CD4-positive, alpha-beta T cell treated with Interferon alpha-2 for 1 hour (primary cell): ENCODE measurements around the gene TMEM52.
"Not testable (repeated sequence)": the region's sequence is repeated elsewhere in the genome, so short reads cannot be mapped to it uniquely, and the experiment has no call there.

ENCODE experiments used
- DNase-seq, 2 donors: peaks; one replicate each; pipeline ENCODE4 v3.0.0-alpha.2; 2020 to 2022

The TMEM52 gene

DNA sequence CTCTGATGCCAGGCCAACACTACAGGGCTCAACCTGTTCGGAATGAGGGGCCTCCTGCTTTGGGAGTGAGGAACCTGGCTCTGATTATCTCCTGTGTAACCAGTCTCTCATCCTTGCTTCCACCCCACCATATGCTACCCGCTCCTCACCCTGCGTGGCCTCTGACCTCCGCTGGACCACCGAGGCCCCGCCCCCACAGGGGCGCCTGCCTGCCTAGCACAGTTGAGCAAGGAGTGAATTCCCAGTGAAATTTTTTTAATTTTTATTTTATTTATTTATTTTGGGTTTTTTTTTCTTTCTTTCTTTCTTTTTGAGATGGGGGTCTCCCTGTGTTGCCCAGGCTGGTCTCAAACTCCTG is 26.3 kb downstream of the TMEM52 start:
- DNase-seq = no peak

DNA sequence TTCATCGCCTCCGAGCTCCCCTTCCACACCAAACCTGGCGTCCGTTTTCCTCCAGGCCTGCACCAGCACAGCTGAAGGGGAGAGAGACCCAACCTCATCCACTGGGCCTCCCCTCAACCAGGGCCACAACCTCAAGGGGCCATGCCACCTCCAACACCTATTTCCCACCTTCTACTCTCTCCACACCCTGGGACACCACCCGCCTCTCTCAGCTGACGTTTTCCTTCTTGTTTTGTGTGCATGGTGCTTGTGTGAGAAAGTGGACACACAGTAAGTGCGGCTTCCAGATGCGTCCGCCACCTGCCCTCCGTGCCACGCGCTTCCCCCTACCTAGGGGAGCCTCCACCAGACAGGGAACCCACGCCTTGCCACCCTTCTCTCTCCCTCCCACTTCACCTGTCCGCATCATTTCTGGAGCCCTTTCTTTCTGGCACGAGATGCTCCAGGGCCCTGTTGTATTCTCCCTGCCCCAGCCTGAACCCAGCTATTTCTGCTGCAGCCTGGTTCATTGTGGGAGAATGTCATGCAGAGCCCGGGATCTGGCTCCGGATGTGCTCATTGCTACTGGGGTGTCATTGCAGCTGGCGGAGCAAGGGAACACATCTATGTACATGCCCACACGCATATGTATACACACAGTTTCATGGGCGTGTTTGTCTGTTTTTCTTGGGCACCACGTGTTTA is 26.9 kb downstream of the TMEM52 start:
- DNase-seq = no peak

DNA sequence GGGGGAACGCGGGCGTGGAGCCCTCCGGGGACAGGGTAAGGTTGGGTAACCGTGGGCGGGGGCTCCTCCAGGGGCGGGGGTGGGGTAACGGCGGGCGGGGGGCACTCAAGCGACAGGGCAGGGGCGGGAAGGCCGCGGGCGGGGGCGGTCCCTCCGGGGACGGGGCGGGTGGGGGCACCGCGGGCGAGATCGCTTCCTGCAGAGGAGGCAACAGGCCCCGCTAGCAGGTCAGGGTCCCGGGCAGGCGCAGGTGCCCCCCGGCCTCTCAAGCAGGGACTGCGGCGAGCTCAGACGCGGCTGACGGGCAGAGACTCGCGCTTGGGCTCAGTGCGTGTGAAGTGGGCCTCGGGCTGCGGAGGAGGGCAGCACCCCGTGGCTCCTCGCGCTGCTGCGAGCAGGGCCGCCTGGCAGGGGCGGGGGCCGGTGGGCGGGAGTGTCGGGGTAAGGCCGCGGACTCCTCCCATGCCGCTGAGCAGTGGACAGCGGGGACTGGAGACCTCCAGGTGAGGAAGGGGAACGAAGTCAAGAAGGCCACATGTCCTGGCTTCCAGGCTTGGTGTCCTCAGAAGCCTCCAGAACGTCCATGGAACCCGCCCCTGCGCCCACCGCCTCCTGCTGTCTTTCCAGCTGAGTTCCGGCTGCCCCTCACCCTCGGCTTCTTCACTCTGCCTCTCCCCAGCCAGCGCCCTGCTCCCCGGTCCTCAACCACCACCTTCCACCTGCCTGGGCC is 27.6 kb downstream of the TMEM52 start:
- peak; percentile 78 to 84 for DNase-seq

DNA sequence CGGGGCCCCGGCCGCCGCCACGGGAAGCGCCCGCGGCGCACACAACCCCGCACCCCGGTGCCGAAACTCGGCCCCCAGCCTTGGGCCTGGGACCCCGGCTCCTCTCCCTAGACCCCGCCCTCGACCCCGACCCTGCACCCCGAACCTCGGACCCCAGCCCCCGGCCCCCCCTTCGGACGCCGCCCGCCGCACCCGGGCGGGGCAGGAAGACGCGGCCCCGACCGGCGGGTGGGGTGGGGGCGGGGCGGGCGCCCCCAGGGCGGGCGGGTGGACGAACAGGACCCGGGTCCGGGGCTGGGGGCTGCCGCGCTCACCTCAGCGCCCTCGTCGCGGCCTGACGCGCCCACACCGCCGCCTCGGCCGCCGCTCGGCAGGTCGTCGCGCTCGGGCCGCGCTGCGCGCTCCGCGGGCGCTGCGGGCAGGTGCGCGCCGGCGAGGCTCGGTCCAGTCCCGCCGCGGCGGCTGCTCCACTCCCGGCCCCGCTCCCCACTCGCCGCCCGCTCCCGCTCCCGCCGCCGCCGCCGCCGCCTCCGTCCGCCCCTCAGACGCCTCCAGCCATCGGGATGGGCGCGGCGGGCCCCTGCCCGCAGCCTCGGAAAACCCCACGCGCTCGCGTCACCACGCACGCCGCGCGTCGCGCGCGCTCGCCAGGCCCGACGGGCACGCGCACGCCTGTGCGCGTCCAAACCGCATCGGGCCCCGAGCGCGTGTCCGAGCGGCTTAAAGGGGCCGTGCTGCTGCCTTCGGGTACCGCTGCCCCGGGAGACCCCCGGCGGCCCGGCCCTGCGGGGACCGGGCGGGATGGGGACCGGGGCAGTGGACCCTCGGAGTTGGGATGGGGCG is 28.4 kb downstream of the TMEM52 start, which contains the start of gene GNB1:
GNB1 (minus strand) TSS at position 582 of the 843 bp plus-strand sequence. CDS start 65,634 bp downstream, outside the sequence.
- peak; percentile 88 to 92 for DNase-seq

DNA sequence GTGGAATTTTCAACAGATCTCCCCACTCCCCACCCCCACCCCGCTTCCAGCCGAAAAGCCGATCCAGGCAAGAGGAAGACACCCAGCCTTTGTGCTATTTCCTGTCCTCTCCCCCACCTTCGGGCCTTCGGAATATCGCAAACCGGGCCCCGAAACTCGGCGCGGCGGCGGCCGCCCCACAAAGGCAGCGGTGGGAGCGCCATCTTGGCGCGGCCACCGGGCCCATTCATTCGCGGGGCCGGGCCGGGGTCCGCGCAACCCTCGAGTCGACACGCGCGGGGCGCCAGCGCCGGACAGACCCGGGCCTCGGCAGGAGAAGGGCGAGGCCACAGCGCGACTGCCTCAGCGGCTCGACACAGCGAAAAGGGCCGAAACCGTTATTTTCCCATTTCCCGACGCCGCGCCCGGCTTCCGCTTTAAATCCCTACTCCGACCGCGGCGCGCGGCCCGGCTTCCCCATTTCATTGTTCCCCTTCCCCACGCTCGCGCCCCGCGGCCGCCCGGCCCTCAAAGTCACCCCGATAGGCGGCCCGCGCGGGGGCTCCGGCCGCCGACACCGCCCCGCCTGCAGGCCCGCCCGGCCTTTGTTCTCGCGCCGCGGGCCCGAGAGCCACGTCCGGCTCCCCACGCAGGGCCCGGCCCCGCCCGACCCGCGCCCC is 29.1 kb downstream of the TMEM52 start:
- DNase-seq = peak; percentile 56 to 58

DNA sequence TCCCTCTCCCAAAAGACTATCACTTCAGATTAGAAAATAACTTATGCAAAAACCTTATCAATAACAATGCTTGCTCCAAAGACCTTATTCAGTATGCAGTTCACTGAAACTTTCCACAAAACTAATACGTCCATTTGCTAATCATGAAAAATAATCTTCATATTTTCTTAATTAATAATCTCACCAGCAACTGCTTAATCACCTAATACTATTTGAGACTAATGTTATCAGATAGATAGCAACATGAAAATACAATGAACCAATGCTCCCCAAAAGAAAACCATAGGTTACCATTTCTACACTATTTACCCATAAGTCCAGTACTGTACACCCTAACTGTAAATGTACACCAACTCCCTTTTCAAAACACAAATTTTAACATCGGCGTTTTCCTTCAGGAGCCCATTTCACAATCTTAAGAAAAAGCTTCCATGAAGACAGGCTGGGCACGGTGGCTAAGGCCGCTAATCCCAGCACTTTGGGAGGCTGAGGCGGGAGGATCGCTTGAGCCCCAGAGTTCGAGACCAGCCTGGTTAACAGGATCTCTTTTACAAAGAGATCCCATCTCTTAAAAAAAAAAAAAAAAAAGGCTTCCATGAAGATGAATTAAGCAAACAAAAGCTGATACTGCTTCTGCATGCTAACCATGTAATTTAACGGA is 29.9 kb downstream of the TMEM52 start:
- no peak for DNase-seq

DNA sequence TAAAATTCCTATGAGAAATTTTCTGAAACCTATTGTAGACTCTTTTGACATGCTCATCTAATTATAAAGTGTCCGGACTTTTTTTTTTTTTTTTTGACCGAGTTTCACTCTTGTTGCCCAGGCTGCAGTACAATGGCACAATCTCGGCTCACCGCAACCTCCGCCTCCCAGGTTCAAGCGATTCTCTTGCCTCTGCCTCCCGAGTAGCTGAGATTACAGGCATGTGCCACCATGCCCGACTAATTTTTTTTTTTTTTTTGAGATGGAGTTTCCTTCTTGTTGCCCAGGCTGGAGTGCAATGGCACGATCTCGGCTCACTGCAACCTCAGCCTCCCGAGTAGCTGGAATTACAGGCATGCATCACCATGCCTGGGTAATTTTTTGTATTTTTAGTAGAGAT is 35.2 kb downstream of the TMEM52 start:
- DNase-seq = not testable (repeated sequence)

DNA sequence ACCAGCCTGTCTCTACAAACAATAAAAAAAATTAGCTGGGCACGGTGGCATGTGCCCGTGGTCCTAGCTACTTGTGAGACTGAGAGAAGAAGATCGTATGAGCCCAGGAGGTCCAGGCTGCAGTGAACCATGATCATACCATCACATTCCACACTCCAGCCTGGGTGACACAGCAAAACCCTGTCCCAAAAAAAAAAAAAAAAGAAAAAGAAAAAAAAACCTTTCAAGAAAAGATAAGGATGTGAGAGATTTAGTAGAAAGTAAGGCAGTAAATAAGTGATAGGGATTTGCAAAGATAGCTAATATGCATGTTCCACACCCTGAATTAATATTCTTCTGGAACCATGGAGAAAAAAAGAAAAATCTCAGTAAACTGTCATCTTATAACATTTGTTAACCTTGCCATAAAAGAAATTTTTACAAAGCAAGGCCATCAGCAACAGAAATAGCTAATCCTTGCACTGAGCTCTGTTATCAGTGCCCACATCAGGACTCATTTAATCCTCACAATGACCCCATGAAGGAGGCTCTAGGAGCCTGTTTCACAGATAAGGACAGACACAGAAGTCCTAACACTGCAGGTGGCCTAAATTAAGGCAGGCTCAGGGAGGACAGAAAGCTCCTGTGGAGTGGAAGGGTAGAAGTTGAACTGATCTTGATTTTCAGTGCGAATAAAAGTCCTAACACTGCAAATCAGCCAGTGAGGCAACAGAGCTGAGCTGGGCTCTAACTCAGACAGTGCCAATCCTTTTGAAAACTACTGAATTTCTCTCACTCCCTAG is 35.8 kb downstream of the TMEM52 start:
- no peak for DNase-seq

DNA sequence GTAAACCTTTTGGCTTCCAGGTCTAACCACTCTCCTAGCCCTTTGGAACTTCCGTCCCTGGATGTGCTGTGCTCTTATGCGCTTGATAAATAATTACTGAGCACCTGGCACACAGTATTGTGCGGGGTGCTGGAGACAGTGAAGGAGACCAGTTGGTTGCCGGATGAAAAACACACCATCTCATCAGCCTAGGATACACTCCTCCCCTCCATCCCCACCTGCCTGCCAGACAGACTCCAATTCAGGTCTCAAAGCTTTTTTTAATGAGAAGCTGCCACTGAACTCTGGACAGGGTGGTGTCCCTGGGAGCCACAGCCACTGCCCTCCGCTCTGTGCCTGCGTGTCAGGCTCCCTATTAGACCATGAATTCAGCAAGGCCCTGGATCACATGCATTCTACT is 37.4 kb downstream of the TMEM52 start:
- no peak for DNase-seq

DNA sequence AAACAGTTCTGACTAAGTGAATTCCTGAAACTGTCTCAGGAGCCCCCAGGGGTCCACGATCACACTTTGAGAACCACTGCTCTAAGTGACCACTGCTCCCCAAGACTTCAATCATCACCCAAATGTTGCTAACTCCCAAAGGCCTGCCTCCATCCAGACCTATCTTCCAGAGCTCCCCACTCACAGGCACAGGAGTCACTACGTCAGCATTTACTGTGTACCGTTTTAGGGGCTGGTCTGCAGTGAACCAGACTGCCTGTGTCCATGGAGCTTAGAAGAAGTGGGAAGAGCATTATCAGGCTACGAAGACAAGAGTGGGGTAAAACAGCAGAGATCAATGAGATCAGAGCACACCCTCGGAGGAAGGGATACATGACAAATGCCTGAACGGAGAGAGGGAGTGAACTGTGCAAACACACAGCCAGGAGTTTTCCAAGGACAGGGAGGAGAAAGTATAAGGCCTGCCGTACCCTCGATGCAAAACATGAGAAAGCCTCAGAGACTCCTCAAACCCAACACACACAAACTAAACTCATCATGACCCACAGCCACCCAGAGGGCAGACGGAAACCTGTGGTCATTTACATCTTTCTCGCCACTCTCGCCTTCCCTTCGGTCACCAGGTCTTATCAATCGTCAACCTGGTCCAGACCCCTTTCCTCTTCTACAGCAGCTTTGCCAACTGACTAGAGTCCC is 38.3 kb downstream of the TMEM52 start:
- no peak for DNase-seq

DNA sequence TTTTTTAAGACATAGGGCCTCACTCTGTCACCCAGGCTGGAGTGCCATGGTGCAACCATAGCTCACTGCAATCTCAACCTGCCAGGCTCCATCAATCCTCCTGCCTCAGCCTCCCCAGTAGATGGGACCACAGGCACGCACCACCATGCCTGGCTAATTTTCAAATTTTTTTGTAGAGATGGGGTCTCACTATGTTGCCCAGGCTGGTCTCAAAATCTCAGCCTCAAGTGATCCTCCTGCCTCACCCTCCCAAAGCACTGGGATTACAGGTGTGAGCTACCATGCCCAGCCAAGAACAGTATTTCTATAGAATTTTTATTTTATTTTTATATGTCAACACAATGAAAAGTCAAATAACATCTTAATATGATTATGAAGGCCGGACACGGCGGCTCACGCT is 39.1 kb downstream of the TMEM52 start:
- no peak for DNase-seq

DNA sequence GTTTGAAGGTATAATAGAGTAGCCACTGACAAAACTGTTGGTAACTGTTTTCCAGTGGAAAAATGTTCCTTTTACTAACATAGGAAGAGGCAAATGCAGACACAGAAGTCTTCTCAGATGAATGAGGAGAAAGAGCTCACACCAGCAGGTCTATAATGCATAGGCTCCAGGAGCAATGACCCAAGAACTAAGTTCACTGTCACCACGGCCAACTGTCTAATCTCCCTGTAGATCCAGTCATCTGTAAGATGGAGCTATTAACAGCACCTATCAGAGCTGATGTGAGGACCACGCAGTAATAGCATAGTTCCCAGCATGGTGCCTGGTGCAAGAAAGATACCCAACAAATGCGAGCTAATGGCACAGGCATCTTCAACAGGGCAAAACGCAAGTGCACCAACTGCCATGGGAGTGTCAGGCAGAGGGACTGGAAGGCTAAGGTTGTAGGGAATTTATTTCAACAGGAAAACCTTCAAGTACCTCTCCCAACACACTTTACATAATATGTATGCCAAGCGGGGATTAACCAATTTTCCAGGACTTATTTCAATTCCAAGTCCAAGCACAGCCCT is 41.1 kb downstream of the TMEM52 start:
- no peak for DNase-seq

DNA sequence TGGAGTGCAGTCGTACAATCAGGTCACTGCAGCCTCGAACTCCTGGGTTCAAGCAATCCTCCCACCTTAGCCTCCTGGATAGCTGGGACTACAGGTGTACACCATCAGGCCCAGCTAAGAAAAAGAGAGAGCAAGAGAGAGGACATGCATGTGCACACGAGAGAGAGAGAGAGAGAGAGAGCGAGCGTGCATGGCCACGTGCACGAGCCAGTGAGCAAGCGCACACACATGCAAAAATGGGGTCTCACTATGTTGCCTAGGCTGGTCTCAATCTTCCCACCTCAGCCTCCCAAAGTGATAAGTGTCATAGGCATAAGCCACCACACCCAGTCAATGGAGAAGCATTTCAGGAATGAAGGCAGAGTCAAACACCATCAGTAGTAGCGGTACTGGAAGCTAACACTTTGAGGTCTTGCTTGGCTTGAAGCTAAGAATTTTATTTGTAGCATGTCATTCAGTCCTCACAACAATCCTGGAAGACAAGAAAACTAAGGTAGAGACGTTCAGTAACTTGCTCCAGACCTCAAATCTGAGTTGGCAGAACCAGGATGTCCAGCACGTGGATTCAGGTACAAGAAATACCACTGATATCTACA is 42.6 kb downstream of the TMEM52 start:
- no peak for DNase-seq

DNA sequence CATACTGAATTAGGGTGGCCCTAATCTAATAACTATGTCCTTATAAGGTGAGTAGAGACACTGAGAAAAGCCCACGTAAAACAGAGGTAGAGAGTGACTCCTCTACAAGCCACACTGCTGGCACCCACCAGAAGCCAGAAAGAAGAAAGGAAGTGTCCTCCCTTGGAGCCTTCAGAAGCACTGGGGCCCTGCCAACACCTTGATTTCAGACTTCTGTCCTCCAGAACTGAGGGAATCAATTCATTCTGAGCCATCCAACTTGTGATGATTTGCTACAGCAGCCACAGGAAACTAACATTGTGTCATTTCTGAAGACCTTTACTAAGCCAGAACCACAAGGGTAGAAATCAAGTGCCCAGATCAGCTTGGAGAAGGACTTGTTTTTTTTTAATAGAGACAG is 43.1 kb downstream of the TMEM52 start:
- no peak for DNase-seq

DNA sequence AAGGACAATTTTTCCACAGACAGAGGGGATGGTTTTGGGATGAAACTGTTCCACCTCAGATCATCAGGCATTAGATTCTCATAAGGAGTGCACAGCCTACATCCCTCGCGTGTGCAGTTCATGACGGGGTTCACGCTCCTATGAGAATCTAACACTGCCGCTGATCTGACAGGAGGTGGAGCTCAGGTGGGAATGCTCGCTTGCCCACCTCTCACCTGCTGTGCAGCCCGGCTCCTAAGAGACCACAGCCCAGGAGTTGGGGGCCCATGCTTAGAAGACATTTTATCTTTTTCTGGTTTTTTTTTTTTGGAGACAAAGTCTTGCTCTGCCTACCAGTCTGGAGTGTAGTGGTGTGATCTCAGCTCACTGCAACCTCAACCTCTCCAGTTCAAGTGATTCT is 44.2 kb downstream of the TMEM52 start:
- no peak for DNase-seq

DNA sequence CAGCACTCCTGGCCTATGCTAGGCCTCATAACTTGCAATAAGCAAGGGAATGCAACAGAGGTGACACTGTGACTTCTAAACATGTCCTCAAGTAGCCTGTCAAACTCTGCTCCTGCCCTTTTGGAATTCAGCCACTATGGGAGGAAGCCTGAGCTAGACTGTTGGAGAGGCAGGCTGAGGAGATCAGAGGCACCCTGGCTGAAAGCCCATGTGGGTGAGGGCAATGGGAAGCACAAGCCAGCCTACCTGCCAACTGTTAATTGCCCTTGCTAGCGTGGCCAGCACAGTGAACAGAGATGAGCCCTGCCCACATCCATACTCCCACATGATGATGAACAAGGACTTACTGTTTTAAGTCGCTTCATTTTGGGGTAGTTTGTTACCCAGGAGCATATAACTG is 45.9 kb downstream of the TMEM52 start:
- DNase-seq = no peak

DNA sequence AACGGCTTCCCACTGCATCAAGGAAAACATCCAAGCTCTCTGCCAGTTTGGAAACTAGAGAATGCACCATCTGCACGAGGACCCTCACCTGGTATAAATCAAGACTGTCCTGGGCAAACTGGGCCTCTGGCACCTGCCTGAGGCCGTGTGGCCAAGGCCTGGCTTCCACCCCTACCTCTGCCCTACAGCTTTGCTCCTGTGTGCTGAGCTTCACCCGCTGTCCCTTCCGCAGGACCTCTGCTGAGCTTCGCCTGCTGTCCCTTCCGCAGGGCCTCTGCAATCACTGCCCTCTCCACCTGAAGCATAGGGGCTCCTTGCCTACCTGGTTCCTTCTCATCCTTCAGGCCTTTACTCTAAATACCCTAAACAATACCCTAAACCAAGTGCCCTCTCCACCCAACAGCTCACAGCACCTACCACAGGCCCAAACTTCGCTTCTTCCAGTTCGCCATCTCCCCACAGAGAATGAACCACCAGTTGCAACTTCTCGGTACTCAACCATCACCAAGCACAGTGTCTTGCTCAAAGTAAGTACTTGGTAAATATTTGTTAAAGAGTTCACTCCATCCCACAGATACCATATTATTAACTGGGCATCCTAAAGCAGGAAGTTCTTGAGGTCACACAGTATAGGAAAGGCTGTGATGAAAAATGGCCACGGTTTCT is 46.6 kb downstream of the TMEM52 start:
- no peak for DNase-seq

DNA sequence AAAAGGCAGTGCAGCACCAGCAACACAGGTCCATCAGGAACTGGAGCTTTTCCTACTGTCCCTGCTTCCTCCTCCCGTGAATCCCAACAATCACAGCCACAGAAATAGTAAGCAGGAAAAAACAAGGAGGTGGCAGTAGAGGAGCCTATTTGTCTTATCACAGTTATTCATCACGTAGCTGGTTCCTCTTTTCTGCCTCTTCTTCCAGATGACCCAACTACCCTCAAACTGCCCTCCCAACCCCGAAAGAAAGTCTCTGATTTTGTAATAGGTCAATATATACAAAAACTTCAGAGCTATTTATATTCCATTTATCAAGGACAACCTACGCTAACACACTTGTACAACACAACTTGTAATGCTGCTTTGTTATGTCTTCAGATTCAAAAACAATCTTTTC is 49.6 kb downstream of the TMEM52 start:
- no peak for DNase-seq
